Activated naive CD4-positive, alpha-beta T cell (primary cell): ENCODE data around the gene RASAL3.
"Not testable (repeated sequence)": the region's sequence is repeated elsewhere in the genome, so short reads cannot be mapped to it uniquely, and the experiment has no call there.

ENCODE experiments used
- DNase-seq, 4 experiments: peaks; one replicate each; lab custom pipeline; 2025; lab: John Stamatoyannopoulos, UW

Gene RASAL3

DNA sequence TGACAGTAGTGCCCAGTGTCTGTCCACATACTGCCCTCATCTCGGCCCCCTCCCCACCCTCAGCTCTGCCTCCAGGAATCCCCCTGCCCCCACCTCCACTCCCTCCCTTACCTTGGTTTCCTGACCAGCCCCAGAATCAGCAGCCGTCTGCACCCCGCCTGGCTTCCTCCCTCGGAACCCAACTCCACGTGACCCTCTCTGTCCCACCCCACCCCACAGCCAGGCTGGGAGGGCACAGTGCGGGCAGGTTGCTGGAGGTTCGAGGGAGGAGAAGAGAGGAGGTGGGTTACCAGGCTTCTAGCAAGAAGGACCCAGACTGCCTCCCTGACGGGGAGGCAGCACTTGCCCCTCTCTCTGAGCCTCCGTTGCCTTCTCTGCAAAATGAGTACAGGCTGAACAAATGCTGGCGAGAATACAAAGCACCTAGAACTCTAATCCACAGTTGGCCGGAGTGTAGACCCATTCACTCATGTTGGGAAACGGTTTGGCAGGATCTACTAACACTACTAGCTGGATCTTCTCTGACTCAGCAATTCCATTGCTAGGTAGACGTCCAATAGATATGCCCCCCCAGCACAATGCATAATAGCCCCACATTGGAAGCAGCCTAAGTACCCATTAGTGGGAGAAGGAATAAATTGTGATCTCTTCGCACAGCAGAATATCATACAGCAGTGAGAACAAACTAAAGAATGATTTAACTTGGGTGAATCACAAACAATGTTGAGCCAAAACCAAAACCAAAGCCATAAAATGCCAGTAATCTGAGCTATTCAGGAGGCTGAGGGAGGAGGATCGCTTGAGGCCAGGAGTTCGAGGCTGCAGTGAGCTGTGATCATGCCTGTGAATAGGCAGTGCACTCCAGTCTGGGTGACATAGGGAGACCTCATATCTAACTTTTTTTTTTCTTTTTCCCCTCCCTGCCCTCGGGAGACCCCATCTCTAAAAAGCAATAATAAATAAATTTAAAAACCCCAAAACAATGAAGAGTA is at the start of gene RASAL3:
Gene RASAL3, minus strand, starts transcription at position 151 of the 992 bp plus-strand sequence. CDS start 186 bp downstream, outside the sequence.
- peak in 2 of 4 experiments; percentile 35 to 40 for DNase-seq

DNA sequence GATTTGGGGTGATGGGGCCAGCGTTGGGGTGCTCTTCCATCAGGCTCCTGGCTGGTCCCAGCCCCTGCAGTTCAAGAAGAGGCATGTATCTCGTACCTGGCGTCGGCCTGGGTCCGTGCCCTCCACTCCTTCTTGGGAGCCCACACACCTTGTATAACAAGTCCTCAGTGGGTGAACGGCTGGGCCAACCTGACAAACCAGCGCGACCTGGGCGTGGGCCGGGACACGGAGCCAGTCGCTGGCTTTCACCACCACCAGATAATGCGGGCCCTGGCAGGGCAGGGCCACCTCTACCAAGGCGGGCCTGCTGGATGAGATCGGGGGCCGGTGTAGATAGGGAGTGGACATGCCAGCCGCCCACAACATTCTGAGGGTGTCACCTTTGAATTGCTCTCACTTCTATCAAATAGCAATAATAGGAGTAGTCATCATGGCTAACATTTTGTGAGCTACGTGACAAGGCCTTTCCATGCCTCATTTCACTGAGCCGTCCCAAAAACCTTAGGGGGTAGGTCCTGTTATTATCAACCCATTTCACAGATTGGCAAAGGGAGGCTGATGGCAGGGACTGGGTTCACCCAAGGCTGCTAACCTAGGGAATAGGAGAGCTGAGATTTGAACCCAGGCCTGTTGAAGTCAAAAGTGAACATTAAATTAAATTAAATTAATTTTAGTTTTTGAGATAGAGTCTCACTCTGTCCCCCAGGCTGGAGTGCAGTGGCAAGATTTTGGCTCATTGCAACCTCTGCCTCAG is 47.5 kb upstream of the RASAL3 start:
- DNase-seq, result no peak

DNA sequence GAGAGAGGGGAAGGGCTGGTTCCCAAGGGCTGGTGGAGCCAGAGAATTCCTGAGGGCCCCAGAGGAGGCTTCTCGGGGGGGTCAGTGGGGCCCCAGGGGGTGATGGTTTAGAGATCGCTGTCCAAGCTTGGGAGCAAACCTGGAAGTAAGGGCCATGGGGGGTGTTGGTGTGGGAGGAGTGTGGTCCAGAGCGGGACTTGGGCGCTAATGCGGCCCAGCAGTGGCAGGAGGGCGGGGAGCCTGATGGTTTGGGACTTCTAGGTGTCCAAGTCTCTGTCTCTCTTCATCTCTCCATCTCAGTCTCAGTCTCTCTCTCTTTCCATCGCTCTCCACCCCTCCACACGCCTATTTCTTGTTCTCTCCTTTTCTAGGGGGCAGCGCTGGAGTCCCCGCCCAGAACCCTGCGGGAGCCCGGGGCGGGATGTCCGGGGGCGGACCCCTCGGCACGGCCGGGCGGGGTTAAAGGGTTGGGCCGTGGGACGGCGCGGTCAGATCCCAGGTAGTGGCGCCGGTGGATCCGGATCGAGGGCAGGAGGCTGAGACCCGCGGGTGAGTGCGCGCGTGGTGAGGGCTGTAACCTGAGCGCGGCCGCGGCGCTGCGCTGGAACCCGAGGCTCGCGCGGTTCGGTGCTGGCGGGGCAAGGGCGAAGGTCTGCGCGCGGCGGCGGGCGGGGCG is 43.8 kb upstream of the RASAL3 start, which contains the start of gene CYP4F22:
Gene CYP4F22, plus strand, starts transcription at position 491 of the 676 bp plus-strand sequence. CDS start 16,812 bp downstream, outside the sequence.
- no peak for DNase-seq

DNA sequence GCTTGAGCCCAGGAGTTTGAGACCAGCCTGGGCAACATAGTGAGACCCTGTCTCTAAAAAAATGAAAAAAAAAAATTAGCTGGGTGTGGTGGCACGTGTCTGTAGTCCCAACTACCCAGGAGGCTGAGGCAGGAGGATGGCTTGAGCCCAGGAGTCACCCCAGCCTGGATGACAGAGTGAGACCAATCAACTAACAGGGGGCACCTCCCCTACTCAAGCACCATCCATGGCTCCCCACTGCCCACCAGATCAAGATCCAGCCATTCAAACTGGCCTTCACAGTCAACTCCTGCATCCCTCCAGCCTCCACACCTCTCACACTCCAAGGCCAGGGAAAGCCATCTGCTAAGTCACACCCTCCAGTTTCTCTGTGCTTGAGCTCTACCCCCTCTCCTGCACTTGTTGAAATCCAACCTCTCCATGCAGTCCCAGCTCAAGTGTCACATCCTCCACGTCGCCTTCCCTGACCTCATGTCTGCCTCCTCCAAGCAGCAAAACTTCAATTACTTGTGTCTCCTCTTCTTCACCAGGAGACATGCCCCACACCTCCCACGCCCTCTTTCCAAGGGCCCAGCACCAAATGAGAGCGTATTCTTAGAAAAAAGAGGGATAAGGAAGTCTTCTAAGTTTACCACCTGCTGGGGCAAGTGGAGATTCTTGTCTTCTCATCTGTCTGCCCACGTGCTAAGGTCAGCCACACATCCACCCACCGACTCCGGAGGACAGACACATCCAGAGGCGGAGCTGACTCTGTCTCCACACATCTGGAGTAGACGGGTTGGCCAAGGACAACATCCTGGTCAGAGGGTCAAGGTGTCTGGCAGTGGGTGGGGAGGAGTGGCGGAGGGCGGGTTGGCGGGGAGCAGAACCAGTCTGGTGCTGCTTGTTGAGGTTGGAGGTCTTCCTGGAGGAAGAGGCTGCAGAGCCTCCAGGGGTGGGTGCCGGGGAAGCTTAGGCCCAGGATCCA is 43.0 kb upstream of the RASAL3 start:
- no peak for DNase-seq

DNA sequence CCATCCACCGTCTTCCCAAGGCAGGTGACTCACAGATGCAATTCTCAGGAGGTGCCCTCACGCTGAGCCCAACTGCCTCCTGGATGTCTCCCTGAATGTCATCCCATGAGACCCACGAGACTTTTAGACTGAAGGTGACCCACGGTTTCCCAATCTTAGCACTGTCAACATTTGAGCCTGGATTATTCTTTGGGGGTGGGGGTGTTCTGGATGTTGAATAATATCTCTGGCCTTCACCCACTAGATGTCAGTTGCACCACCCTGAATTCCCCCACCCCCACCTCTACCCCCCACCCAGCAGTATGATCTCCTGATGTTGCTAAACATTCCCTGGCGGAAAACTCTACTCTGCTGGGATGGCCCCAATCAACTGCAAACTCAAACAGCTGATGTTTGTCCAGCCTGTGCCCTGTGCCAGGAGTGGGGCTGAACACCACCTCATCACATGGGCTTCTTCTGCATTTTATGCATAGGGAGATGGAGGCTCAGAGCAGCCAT is 41.8 kb upstream of the RASAL3 start:
- DNase-seq, result no peak

DNA sequence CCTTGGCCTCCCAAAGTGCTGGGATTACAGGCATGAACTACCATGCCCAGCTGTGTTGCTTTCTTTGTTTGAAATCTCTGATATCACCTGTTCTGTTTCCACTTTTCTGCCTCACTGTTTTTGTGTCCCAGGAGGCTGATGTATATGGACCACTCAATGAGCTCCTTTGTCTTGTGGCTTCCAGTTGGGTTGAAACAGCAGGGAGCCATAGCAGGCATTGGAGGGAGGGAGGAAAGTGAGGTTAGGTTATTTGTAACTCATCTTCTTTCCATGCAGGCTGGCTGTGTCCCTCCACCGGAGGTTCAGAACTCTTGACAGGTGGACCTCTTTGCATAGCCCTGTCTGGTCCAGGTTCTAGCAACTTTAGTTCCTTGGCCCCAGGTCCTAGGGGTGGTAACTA is 37.9 kb upstream of the RASAL3 start:
- DNase-seq, result no peak

DNA sequence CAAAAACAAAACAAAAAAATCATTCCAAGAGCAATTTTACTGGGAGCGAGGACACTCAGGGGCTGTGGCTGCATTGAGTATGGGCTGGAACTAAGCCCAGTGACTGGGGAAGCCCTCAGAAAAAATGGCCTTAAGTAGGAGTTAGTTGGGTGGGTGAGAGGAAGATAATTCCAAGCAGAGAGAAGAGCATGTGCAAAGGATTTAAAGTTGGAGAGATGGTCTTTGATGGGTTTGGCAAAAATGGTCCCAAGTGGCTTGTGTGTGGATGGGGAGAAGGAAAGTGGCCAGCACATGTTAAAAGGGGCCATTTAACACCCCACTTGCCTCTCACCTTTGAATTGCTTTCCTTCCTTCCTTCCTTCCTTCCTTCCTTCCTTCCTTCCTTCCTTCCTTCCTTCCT is 37.3 kb upstream of the RASAL3 start:
- DNase-seq, result no peak

DNA sequence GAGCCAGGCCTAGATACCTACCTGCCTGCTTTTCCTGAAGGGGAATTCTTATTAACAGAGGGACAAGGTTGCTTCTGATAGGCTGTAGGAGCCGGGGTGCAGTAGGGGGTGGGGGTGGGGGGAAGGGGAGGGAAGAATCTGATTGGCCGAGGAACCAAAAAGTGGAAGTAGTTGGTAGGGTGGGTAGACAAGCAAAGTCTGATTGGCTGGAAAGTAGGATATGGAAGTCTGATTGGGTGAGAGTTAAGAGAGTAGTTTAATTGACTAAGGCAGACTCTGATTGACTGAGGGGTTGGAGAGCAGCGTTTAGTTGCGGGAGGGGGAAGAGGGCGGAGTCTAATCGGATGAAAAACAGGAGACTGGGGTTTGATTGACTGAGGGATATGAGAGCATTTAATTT is 34.6 kb upstream of the RASAL3 start:
- DNase-seq, result no peak

DNA sequence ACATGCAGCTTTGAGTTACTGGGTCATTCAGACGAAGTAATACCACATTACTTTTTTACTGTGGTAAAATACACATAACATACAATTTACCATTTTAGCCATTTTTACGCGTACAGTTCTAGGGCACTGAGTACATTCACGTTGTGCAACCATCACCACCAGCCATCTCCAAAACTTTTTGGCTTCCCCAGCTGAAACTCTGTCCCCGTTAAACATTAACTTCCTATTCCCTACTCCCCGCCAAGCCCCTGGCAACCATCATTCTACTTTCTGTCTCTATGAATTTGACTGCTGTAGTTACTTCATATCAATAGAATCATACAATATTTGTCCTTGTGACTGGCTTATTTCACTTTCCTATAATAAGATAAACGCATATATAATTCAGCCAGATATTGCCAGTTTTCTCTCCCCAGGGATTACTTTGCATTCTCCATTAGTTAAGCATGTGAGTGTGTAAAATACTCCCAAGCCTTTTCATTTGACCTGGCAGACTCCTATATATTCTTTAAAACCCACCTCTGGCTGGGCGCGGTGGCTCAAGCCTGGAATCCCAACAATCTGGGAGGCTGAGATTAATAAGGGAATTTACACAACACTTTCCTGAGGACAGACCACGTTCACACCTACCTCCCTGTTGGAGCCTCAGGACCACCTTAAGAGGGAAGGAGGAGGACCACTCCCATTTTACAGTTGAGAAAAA is 34.0 kb upstream of the RASAL3 start:
- DNase-seq, result no peak

DNA sequence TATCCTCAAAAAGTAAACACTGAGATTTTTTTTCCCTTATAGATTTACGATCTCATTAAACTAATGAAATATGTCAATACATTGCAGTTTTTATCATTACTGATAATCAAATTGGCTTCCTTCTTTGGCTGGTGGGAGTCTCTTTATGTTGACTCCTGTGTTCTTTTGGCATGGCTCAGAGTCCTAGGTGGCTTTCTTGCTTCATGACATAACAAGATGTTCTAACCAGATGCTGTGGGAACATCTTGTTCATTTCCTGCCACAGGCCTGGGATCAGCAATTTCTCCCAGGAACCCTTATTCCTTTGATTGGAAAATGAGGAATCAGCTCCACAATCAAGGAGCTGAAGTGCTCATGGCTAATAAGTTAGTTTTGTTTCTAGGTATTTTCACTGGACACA is 30.8 kb upstream of the RASAL3 start:
- DNase-seq, result no peak

DNA sequence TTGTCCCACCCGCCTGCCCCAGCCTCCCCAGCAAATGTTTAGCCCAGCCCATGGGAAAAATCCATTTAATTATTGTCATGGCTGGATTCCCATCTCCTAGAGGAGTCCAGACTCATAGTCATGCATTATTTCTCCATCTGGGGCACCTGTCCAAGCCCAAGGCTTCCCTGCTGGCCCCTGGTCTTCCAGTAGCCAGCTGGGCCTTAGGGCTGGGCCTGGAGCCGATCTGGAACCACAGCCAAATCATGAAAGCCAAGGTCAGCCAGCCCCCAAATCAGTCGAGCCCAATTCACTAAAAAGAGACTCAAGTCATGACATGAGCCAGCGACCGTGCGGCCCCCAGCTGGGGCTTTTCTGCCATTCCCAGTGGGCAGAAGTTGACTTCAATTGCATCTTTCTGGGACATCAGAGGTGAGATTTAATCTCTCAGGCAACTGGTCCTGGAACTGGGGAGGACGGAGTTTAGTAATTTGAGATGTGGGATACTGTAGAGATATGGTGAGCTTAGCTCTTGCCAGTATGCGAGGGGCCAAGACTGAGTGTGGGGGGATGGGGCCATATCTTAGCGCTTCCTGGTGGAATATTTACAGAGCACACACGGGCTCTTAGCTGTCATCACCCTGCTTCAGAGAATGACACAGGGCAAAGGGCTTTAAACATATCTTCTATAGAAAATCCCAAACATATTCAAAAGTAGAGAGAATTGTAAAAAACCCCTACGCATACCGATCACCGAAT is 24.3 kb upstream of the RASAL3 start:
- no peak for DNase-seq

DNA sequence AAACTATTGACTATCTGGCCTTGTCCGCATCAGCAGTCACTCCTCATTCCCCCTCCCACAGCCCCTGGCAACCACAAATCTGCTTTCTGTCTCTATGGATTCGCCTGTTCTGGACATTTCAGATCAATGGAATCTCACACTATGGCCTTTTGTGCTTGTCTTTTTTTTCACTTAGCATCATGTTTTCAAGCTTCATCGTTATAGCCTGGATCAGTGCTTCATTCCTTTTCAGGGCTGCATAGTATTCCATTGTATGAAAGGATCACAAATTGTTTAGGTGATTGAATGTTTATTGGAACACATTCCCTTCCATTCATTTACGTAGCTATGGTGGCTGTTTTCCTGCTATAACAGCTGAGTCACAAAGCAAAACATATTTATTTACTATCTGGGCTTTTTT is 22.7 kb upstream of the RASAL3 start:
- DNase-seq, result no peak

DNA sequence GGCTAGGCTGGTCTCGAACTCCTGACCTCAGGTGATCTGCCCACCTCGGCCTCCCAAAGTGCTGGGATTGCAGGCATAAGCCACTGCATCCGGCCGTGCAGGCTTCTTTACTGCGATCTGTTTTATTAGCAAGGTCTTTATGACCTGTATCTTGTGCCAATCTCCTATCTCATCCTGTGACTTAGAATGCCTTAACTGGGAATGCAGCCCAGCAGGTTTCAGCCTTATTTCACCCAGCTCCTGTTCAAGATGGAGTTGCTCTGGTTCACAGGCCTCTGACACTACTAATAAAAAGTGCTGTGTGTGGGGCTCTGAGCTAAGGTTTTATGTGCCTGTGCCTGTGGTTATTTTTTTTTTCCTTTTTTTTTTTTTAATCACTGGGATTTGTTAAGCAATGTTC is 21.4 kb upstream of the RASAL3 start:
- DNase-seq, result not testable (repeated sequence)

DNA sequence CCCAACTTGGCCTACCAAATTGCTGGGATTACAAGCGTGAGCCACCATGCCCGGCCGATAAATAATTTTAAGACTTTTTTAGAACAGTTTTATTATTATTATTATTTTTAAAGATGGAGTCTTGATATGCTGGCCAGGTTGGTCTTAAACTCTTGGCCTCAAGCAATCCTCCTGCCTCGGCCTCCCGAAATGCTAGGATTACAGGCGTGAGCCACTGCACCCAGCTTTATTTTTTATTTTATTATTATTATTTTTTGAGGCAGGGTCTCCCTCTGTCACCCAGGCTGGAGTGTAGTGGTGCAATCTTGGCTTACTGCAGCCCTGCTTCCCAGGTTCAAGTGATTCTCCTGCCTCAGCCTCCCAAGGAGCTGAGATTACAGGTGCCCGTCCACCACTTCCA is 16.7 kb upstream of the RASAL3 start:
- not testable (repeated sequence) for DNase-seq

DNA sequence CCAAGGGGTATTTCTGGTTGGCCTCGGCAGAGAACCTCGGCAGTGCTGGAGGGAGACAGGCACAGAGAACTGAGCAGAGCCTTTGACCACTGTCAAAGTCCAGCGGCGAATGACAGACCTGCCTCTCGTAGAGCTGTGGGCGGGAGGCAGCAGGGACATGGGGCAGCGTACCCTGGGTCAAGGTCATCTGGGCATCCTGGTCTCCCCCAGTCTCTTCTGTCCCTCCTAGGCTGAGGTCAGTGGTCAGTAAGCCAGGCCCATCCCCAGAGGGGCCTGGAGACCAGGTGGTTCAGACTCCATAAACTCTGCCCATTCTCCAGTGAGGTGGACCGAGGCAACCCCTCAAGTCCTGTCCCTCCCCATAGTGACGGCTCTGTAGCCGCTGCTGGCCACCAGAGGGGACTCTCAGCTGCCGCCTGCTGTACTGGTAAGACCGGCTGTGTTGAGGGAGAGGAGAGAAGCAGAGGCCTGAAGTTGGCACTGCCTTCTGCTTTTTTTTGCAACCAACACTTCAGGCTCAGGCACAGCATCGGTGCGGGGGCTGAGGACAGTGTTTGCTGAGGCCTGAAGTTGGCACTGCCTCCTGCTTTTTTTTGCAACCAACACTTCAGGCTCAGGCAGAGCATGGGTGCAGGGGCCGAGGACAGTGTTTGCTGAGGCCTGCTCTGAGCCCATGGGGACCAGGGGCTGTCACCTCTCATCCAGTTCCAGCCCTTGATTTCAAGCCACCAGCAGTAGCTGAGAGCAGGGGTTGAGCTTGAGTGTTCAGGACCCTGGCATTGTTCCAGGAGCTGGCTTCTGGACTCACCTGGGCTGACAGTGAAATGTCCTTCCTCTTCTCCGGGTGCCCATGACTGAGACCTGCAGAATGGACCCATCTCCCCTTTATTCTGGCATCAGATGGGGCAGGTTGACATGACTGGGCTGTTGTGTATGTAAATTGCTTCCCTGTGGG is 15.3 kb upstream of the RASAL3 start, which contains the start of gene PGLYRP2:
Gene PGLYRP2, minus strand, starts transcription at position 111 of the 955 bp plus-strand sequence. CDS start 130 bp downstream, outside the sequence.
- no peak for DNase-seq

DNA sequence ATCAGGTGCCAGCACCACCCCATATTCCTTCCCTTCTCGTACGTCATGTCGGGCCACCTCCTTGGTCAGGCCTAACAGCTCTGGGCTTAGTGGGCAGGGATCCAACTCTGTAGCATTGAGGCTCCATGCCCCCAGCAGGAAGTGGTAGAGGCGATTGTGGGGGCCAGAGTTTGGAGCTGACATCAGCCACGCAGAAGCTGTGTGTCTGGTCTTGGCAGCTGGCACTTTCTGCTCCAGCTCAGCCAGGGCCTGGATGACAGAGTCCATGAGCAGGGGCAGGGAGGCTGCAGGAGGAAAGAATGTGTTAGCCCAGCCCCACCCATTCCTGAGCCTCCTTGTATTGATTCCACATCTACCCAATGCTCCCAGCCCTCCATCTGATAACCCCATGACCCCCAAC is 12.0 kb upstream of the RASAL3 start:
- no peak for DNase-seq

DNA sequence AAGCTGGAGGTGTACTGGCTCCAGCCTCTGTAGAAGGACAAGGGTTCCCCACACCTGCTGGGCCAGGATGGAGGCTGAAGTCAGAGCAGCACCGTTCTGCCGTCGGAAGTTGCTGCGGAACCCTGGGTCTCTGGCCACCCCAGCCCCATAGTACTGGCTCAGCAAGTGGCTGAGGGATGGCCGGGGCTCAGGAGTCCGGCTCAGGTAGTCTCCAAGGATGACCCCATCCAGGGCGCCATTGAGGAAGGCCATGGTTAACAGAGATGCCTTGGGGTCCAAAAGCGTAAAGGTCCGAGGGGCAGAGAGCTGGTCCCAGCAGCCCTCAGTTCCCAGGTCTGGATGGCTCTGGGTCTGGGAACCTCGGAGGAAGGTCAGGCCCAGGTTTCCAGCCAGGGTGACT is 11.3 kb upstream of the RASAL3 start:
- DNase-seq, result no peak

DNA sequence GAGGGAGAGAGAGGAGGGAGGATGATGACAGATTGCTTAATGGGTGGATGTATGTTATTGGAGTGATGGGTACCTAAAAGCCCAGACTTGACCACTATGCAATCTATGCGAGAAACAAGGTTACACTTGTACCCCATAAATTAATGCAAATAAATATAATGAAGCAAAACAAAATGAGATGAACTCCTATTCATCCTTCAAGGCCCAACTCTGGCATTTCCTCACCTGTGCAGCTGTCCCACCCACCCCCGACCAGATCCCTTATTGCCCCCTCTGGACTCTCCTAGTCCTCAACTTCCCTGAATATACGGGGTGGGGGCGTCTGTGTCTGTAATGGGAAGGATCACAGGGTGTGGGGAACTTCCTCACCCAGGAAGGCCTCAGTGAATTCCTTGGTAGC is 10.8 kb upstream of the RASAL3 start:
- no peak for DNase-seq
